ENCODE measurements around the gene ZGPAT. TPM values are rescaled to one million over a fixed set of nuclear protein-coding genes. Genes with fewer than 3 reads are reported as not detected.

Gene ZGPAT
- total RNA-seq, 1 donor from 2014 or later: 25.5 TPM

- FAIRE-seq: no peak
- DNase-seq (ENCODE audit: low read depth): no peak
- H3K27me3 ChIP-seq (ENCODE audit: control insufficient read depth, insufficient read depth, low read length): no peaks in the 10 kb centered on the region
- TF ChIP-seq, protein P1, sequence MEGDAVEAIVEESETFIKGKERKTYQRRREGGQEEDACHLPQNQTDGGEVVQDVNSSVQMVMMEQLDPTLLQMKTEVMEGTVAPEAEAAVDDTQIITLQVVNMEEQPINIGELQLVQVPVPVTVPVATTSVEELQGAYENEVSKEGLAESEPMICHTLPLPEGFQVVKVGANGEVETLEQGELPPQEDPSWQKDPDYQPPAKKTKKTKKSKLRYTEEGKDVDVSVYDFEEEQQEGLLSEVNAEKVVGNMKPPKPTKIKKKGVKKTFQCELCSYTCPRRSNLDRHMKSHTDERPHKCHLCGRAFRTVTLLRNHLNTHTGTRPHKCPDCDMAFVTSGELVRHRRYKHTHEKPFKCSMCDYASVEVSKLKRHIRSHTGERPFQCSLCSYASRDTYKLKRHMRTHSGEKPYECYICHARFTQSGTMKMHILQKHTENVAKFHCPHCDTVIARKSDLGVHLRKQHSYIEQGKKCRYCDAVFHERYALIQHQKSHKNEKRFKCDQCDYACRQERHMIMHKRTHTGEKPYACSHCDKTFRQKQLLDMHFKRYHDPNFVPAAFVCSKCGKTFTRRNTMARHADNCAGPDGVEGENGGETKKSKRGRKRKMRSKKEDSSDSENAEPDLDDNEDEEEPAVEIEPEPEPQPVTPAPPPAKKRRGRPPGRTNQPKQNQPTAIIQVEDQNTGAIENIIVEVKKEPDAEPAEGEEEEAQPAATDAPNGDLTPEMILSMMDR (IDR thresholded peaks at IDR 0.05; ENCODE audit: insufficient read depth, low read length, severe bottlenecking): no peak
- no peak overlapping the region for H3K4me3 ChIP-seq (ENCODE audit: low read depth, low read length)
- no peaks in the 10 kb centered on the region for H3K36me3 ChIP-seq (ENCODE audit: control insufficient read depth, insufficient read depth, low read length)
Measured at GRCh38 chr20:63765902-63766301, 58.1 kb downstream of the ZGPAT start.

DNA sequence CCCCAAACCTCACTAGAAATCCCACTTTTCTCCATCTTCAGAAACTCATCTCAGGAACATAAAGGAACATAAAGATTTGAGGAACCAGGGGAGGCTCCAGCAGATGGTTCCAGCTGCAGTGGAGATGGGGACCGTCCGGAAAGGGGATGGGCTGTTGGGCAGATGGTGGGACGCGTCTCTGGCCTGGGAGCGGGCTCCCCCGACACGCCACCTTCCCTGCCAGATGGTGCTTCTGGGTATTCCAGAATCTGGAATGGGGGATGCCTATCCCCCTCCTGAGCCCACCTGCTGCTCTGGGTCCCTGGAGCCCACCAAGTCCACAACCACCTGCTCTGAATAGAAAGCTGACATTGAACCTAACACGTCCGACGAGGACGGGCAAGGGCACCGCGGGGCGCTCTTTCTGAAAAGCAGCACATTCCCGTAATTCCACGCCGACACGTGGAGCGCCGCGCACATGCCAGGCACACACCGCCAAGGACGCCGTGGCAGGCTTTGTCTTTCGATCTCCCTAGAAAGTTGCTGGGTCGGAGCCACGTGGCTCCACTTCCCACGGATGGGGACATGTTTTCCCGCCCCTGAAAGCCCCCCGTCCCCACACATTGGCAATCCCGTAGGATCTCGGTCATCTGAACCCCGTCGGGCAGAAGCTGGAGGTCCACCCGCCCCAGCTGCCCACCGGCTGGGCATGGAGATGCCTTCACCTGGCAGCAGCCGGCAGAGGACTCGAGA lies 59.0 kb downstream of the ZGPAT start:
- Histone ChIP-seq H3K4me3 (ENCODE audit: low read depth, low read length) (no peak overlapping the region), H3K27me3 (ENCODE audit: control insufficient read depth, insufficient read depth, low read length) (no peaks in the 10 kb centered on the region), H3K36me3 (ENCODE audit: control insufficient read depth, insufficient read depth, low read length) (no peaks in the 10 kb centered on the region)
- no peak for DNase-seq (ENCODE audit: low read depth)
- FAIRE-seq: no peak
- TF ChIP-seq, protein P1 (IDR thresholded peaks at IDR 0.05; ENCODE audit: insufficient read depth, low read length, severe bottlenecking): no peak

GRCh38 chr20:63767456-63767855 lies 59.6 kb downstream of the ZGPAT start:
- DNase-seq (ENCODE audit: low read depth): no peak
- H3K27me3 ChIP-seq (ENCODE audit: control insufficient read depth, insufficient read depth, low read length): no peaks in the 10 kb centered on the region
- H3K36me3 ChIP-seq (ENCODE audit: control insufficient read depth, insufficient read depth, low read length): no peaks in the 10 kb centered on the region
- FAIRE-seq: no peak
- TF ChIP-seq, protein P1 (IDR thresholded peaks at IDR 0.05; ENCODE audit: insufficient read depth, low read length, severe bottlenecking): no peak
- H3K4me3 ChIP-seq (ENCODE audit: low read depth, low read length): no peak overlapping the region

DNA sequence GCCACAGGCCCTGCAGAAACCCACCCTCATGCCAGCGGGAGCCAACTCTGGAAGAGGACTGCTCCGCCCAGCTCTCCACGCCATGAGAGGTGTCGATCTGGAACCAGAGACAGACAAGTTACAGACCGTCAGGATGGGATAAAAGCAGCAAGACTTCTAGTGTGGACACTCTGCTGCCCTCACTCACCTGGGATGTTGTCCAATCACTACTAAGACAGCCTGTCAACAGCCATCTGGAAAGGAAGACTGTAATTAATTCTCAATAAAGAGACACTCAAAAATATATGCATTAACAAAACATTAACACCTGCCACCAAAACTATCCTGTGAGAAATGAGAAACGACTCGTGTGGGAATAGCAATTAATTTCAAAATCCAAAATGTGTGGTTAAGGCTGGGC lies 60.0 kb downstream of the ZGPAT start:
- TF ChIP-seq, protein P1 (IDR thresholded peaks at IDR 0.05; ENCODE audit: insufficient read depth, low read length, severe bottlenecking): no peak
- no peak for FAIRE-seq
- no peak for DNase-seq (ENCODE audit: low read depth)
- no peak overlapping the region for H3K4me3 ChIP-seq (ENCODE audit: low read depth, low read length)
- H3K36me3 ChIP-seq (ENCODE audit: control insufficient read depth, insufficient read depth, low read length): no peaks in the 10 kb centered on the region
- H3K27me3 ChIP-seq (ENCODE audit: control insufficient read depth, insufficient read depth, low read length): no peaks in the 10 kb centered on the region

DNA sequence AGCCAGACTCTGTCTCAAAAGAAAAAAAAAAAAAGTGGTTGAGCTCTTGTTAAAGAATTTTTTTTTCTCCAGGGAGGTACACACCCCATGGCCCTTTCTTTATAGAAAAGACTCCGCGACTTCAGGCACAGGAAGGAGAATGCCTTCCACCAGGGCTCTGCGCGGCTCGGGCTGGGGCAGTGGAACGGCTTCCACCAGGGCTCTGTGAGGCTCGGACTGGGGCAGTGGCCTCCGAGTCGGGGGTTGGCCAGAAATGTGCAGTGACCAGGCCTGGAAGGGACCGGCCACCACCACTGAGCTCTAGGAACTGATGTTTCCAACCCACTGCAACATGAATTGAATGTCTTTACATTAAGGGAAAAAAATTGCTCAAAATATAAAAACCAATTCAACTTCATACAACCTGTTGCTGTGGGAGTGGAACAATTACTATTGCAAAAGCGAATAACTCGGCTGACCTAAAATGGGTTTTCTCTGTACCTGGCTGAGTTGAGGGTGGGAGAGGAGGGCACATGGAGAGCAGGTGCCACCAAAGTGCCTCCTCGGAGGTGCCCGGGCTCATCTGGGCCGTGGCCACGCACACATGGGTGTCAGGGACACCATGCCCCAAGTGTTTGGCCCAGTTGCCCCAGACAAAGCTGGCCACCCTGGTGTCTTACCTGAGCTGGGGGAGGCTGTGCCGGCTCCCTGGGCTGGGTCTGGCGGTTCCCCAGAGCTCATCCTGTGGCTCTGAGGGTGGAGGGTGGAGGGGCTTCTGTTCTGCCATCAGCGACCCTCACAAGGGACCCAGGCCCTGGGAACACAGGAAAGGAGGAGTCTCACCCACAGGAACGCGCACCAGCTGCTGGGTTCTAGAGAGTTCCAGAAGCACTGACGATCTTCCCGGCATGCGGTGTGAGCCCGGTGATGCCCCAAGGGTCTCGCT lies 61.0 kb downstream of the ZGPAT start:
- no peak overlapping the region for H3K4me3 ChIP-seq (ENCODE audit: low read depth, low read length)
- no peaks in the 10 kb centered on the region for H3K36me3 ChIP-seq (ENCODE audit: control insufficient read depth, insufficient read depth, low read length)
- DNase-seq (ENCODE audit: low read depth) (no peak), FAIRE-seq (no peak)
- no peaks in the 10 kb centered on the region for H3K27me3 ChIP-seq (ENCODE audit: control insufficient read depth, insufficient read depth, low read length)
- TF ChIP-seq, protein P1 (IDR thresholded peaks at IDR 0.05; ENCODE audit: insufficient read depth, low read length, severe bottlenecking): no peak
